ENCODE data around the gene HOXA11. TPM values are rescaled to one million over a fixed set of nuclear protein-coding genes. Genes with fewer than 3 reads are reported as not detected.

The HOXA11 gene
- polyA plus RNA-seq, 1 of the 3 experiments (the other 2 are of a cell fraction), result not detected

DNA sequence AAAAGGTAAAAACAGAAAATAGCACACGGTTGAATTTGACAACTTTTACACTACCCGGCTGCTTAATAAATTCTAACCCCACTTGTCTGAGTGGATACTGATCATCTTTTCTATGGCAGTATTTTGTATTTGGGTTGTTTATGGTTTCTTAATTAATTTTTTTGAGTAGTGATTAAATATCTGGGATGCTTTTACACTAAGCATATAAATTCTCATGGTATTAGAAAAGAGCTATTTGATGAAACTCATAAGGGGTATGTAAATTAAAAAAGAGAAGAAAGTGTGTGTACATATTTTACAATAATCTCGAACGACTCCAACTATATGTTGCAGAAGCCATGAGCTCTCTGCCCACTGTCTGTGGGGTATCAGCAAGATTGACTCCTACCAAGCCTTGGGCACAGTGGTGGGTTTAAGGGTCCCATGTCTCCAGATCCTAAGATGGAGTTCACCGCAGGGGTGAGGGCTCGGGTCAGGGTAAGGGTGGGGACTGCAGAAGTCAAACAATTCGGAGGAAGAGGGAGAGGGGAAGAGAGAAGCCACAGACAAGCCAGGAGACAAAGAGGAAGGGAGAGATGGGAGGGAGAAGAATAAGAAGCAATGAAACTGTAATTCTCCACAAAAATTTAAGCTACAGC is 22.4 kb upstream of the HOXA11 start:
- POLR2A ChIA-PET, result no interaction called here
- Histone ChIP-seq H3K9ac (no peak overlapping the region), H3K4me3 (ENCODE audit: low read depth in 2 of 2, low read length in 1 of 2) (no peak overlapping the region), H3K36me3 (replicated peaks in 1 of 2; ENCODE audit: control insufficient read depth in 1 of 2, insufficient read depth in 2 of 2, low read length in 1 of 2) (no peaks in the 10 kb centered on the region), H3K27ac (ENCODE audit: low read depth in 2 of 2, low read length in 1 of 2) (no peak overlapping the region), H3K79me2 (ENCODE audit: insufficient read depth) (no peaks in the 10 kb centered on the region), H2AFZ (ENCODE audit: low read depth) (no peak overlapping the region), H3F3A (replicated peaks; ENCODE audit: insufficient read depth) (no peaks in the 10 kb centered on the region), H3K4me2 (no peak overlapping the region), H3K27me3 (ENCODE audit: insufficient read depth) (peaks cover 97% of the 10 kb centered on the region), H4K20me1 (ENCODE audit: insufficient read depth) (no peaks in the 10 kb centered on the region; the same call in 1 of the 2 replicates), H3K4me1 (ENCODE audit: control insufficient read depth in 1 of 2, insufficient read depth in 2 of 2, low read depth in 1 of 2, low read length in 1 of 2) (peaks cover 0 to 11% of the 10 kb centered on the region in 2 experiments; a peak in 1 of 4 replicates), H3K9me3 (no peaks in the 10 kb centered on the region), H3K9me2 (no peaks in the 10 kb centered on the region)
- DNase-seq, result no peak
- CTCF ChIA-PET, result interaction anchor here (0.6 to 8.7 kb wide), 9 partner anchors 13 to 885 kb away, joined by 3 to 81 read pairs (median 37); no protein-coding TSS in a partner anchor
- WGBS (ENCODE audit: low lambda C conversion rate), result 8% methylated on average over 7 of the region's 7 CpGs
- TF ChIP-seq RXRA (IDR thresholded peaks at IDR 0.05; ENCODE audit: borderline replicate concordance, low read depth) (no peak), JUND (IDR thresholded peaks at IDR 0.05) (no peak), ELF1 (IDR thresholded peaks at IDR 0.05) (no peak), NFIC (IDR thresholded peaks at IDR 0.05; ENCODE audit: borderline replicate concordance) (no peak), RCOR1 (IDR thresholded peaks at IDR 0.05; ENCODE audit: low read length) (no peak), USF1 (IDR thresholded peaks at IDR 0.05; ENCODE audit: borderline replicate concordance, low read depth) (no peak), FOXM1 (IDR thresholded peaks at IDR 0.05; ENCODE audit: low read depth) (no peak), TEAD4 (IDR thresholded peaks at IDR 0.05; ENCODE audit: borderline replicate concordance, insufficient read depth) (no peak), SIN3A (IDR thresholded peaks at IDR 0.05; ENCODE audit: borderline replicate concordance, low read depth, low read length) (no peak)
- TF ChIP-seq, protein P1, sequence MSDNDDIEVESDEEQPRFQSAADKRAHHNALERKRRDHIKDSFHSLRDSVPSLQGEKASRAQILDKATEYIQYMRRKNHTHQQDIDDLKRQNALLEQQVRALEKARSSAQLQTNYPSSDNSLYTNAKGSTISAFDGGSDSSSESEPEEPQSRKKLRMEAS (IDR thresholded peaks at IDR 0.05; ENCODE audit: low read depth), result no peak
- TF ChIP-seq, protein P2, sequence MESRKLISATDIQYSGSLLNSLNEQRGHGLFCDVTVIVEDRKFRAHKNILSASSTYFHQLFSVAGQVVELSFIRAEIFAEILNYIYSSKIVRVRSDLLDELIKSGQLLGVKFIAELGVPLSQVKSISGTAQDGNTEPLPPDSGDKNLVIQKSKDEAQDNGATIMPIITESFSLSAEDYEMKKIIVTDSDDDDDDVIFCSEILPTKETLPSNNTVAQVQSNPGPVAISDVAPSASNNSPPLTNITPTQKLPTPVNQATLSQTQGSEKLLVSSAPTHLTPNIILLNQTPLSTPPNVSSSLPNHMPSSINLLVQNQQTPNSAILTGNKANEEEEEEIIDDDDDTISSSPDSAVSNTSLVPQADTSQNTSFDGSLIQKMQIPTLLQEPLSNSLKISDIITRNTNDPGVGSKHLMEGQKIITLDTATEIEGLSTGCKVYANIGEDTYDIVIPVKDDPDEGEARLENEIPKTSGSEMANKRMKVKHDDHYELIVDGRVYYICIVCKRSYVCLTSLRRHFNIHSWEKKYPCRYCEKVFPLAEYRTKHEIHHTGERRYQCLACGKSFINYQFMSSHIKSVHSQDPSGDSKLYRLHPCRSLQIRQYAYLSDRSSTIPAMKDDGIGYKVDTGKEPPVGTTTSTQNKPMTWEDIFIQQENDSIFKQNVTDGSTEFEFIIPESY (IDR thresholded peaks at IDR 0.05; ENCODE audit: borderline replicate concordance, low read depth), result no peak

DNA sequence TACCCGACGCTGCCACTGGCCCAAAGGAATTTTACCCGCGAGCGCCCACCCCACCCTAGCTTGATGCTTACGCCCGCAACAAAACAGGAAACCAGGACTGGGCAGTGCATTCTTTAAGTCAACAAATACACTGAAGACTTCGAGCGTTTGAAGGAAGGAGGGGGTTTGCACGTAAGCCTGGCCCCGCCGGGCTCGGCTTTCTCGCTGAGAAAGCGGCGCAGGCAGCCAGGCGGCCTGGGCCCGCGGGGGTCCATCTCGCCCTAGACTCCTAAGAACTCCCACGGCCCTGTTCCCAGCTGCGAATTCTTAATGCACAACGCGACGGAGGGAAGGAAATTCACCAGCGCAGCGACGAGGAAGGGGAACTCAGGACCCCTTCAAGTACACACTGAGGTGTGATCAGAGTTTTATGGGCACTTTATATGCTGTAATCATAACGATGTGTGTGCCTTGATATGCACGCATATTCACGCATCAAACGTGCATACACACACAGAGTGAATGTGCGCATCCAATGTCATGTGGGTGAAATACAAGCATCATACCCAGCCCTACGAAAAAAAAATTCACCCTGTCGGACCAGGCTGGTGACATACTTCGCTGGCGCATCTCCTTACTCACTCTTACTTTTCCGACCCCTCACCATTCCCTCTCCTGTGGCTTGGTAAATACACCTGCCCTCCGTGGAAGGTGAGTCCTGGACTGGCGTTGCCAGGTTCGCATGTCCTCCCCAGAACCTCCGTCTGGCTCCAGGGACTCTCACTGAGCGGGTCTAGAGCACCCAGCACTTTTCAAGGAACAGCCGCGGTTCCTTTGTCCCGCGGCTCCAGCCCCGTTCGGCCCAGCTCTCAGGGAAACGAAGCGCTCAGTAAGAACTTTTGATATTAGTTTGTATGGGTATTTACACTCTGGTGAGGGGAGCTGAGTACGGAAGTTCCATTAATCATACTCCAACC is 20.6 kb upstream of the HOXA11 start:
- peaks cover 0 to 9% of the 10 kb centered on the region in 2 experiments; a peak in 1 of 4 replicates for H3K4me1 ChIP-seq (ENCODE audit: control insufficient read depth in 1 of 2, insufficient read depth in 2 of 2, low read depth in 1 of 2, low read length in 1 of 2)
- ChIA-PET CTCF (interaction anchor here (1.1 to 7.9 kb wide), 8 partner anchors 10 to 891 kb away, joined by 3 to 81 read pairs (median 12); no protein-coding TSS in a partner anchor), POLR2A (no interaction called here)
- no peaks in the 10 kb centered on the region for H3K36me3 ChIP-seq (replicated peaks in 1 of 2; ENCODE audit: control insufficient read depth in 1 of 2, insufficient read depth in 2 of 2, low read length in 1 of 2)
- H3K27me3 ChIP-seq (ENCODE audit: insufficient read depth), result peaks cover 97% of the 10 kb centered on the region
- peaks cover 6% of the 10 kb centered on the region; the same call in 1 of the 2 replicates for H4K20me1 ChIP-seq (ENCODE audit: insufficient read depth)
- no peak overlapping the region for H2AFZ ChIP-seq (ENCODE audit: low read depth)
- H3K4me3 ChIP-seq (ENCODE audit: low read depth in 2 of 2, low read length in 1 of 2), result no peak overlapping the region
- H3K4me2 ChIP-seq, result peak overlapping the region; percentile 38; the same call in 1 of the 2 replicates
- no peak for DNase-seq
- H3K9me2 ChIP-seq, result no peaks in the 10 kb centered on the region
- no peaks in the 10 kb centered on the region for H3K9me3 ChIP-seq
- WGBS (ENCODE audit: low lambda C conversion rate), result 19% methylated on average over 51 of the region's 52 CpGs
- no peaks in the 10 kb centered on the region for H3K79me2 ChIP-seq (ENCODE audit: insufficient read depth)
- no peak overlapping the region for H3K9ac ChIP-seq
- H3F3A ChIP-seq (replicated peaks; ENCODE audit: insufficient read depth), result no peaks in the 10 kb centered on the region
- no peak overlapping the region for H3K27ac ChIP-seq (ENCODE audit: low read depth in 2 of 2, low read length in 1 of 2)
- TF ChIP-seq USF1 (IDR thresholded peaks at IDR 0.05; ENCODE audit: borderline replicate concordance, low read depth), result no peak
- TF ChIP-seq, protein P2 (IDR thresholded peaks at IDR 0.05; ENCODE audit: borderline replicate concordance, low read depth), result no peak
- no peak for TF ChIP-seq RXRA (IDR thresholded peaks at IDR 0.05; ENCODE audit: borderline replicate concordance, low read depth)
- peak; percentile 93; the same call in 1 of the 2 replicates for TF ChIP-seq EZH2phosphoT487 (IDR thresholded peaks at IDR 0.05; ENCODE audit: borderline replicate concordance, low read depth)
